Astrocyte (in vitro differentiated cells and primary cell): Measurements from ENCODE around the gene PLXNC1. TPM values are rescaled to one million over a fixed set of nuclear protein-coding genes. Genes with fewer than 3 reads are reported as not detected.

Experiments
- DNase-seq: peaks from one replicate; pipeline ENCODE4 v3.0.0-alpha.2; 2010; ENCODE audit warnings: low read depth
- FAIRE-seq: peaks from 2 replicates; lab custom pipeline; 2011; peaks lifted over from hg19 to GRCh38; lab: Jason Lieb, UNC
- H2AFZ ChIP-seq: 2 replicates; pipeline ENCODE4 v1.6.0; 2012; ENCODE audit warnings: low read depth, low read length, inconsistent platforms
- H3K27ac ChIP-seq: 2 replicates; pipeline ENCODE4 v1.5.1; 2011; ENCODE audit warnings: low read depth, low read length, inconsistent platforms
- H3K27me3 ChIP-seq: 2 replicates; pipeline ENCODE4 v1.6.0; 2011; ENCODE audit warnings: low read length, inconsistent platforms; ENCODE audit not compliant: insufficient read depth
- H3K36me3 ChIP-seq: 2 replicates; pipeline ENCODE4 v1.5.1; 2011; ENCODE audit warnings: low read length, inconsistent platforms; ENCODE audit not compliant: insufficient read depth
- H3K4me1 ChIP-seq: 2 replicates; pipeline ENCODE4 v1.5.1; 2011; ENCODE audit warnings: low read length, inconsistent platforms; ENCODE audit not compliant: insufficient read depth
- H3K4me2 ChIP-seq: 2 replicates; pipeline ENCODE4 v1.6.0; 2012; ENCODE audit warnings: low read length, inconsistent platforms
- H3K4me3 ChIP-seq: 2 replicates; pipeline ENCODE4 v1.5.1; 2011; ENCODE audit warnings: low read depth, mild to moderate bottlenecking, low read length, inconsistent platforms; ENCODE audit not compliant: insufficient read depth
- H3K79me2 ChIP-seq: 2 replicates; pipeline ENCODE4 v1.6.0; 2012; ENCODE audit warnings: mild to moderate bottlenecking, low read length, inconsistent platforms; ENCODE audit not compliant: insufficient read depth
- H3K9ac ChIP-seq: 2 replicates; pipeline ENCODE4 v1.6.0; 2012; ENCODE audit warnings: mild to moderate bottlenecking, low read length, inconsistent platforms
- H3K9me3 ChIP-seq: 2 replicates; pipeline ENCODE4 v1.5.1; 2012; ENCODE audit warnings: low read depth, mild to moderate bottlenecking, low read length, inconsistent platforms; ENCODE audit not compliant: insufficient read depth
- H4K20me1 ChIP-seq: 2 replicates; pipeline ENCODE4 v1.6.0; 2012; ENCODE audit warnings: low read length, inconsistent platforms; ENCODE audit not compliant: insufficient read depth
- H3K27ac Mint-ChIP-seq: one replicate; pipeline ENCODE4 v1.8.0; 2021; ENCODE audit warnings: mild to moderate bottlenecking, mixed read lengths; ENCODE audit not compliant: unreplicated experiment
- H3K27me3 Mint-ChIP-seq: one replicate; pipeline ENCODE4 v1.8.0; 2021; ENCODE audit warnings: low read depth, mixed read lengths; ENCODE audit not compliant: unreplicated experiment
- H3K36me3 Mint-ChIP-seq: one replicate; pipeline ENCODE4 v1.8.0; 2021; ENCODE audit warnings: low read depth, mixed read lengths; ENCODE audit not compliant: unreplicated experiment
- H3K4me1 Mint-ChIP-seq: one replicate; pipeline ENCODE4 v1.8.0; 2021; ENCODE audit warnings: low read depth, mixed read lengths; ENCODE audit not compliant: unreplicated experiment
- H3K4me3 Mint-ChIP-seq: one replicate; pipeline ENCODE4 v1.8.0; 2021; ENCODE audit warnings: mild to moderate bottlenecking, moderate library complexity, mixed read lengths; ENCODE audit not compliant: unreplicated experiment
- H3K9me3 Mint-ChIP-seq: one replicate; pipeline ENCODE4 v1.8.0; 2021; ENCODE audit warnings: mild to moderate bottlenecking, mixed read lengths; ENCODE audit not compliant: unreplicated experiment
- EZH2 ChIP-seq: IDR thresholded peaks from 2 replicates; pipeline ENCODE4 v1.6.1; 2012; ENCODE audit warnings: mild to moderate bottlenecking, low read length, inconsistent platforms; ENCODE audit not compliant: insufficient read depth
- total RNA-seq: library from RNA; stranded (reverse); gene quantifications from 2 replicates; pipeline ENCODE4 v1.2.1, GENCODE V29; 2021
- TF ChIP-seq, protein P1 (sequence below): IDR thresholded peaks from 2 replicates; pipeline ENCODE4 v1.5.1; 2011; ENCODE audit warnings: low read depth, mild to moderate bottlenecking, inconsistent platforms, low read length, moderate library complexity; ENCODE audit not compliant: insufficient read depth

PLXNC1 gene
- total RNA-seq, 1 donor from 2014 or later = 6.9 TPM

DNA sequence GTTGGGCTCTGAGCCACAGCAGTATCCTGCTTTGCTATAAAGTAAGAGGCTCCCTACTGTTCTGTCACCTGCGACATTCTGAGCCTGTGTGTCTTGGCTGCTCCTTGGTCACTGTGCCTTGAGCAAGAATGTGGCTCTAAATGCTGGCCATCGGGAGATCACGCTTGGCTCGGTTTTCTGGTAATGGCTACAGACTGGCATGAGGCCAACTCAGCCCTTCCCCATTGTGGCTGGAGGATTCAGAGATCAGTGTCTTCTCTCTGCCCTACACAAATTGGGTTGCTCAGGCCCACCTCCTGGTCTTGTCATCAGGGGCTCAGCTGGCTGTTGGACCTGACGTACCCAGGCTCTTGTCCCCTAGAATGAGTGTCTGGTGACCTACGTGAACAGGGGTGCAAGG is 94.5 kb downstream of the PLXNC1 start:
- no peaks in the 10 kb centered on the region for H3K36me3 Mint-ChIP-seq
- H3K27me3 Mint-ChIP-seq = peaks cover 3% of the 10 kb centered on the region
- no peaks in the 10 kb centered on the region for H3K79me2 ChIP-seq
- H3K4me3 Mint-ChIP-seq = no peak overlapping the region
- FAIRE-seq = no peak
- H3K27me3 ChIP-seq = peaks cover 19% of the 10 kb centered on the region
- H3K9me3 Mint-ChIP-seq = peaks cover 1% of the 10 kb centered on the region
- H3K27ac Mint-ChIP-seq = no peak overlapping the region
- no peaks in the 10 kb centered on the region for H3K9me3 ChIP-seq
- H3K36me3 ChIP-seq = no peaks in the 10 kb centered on the region
- no peaks in the 10 kb centered on the region for H3K4me1 ChIP-seq
- no peak overlapping the region for H2AFZ ChIP-seq
- no peak overlapping the region for H3K4me3 ChIP-seq
- TF ChIP-seq, protein P1, sequence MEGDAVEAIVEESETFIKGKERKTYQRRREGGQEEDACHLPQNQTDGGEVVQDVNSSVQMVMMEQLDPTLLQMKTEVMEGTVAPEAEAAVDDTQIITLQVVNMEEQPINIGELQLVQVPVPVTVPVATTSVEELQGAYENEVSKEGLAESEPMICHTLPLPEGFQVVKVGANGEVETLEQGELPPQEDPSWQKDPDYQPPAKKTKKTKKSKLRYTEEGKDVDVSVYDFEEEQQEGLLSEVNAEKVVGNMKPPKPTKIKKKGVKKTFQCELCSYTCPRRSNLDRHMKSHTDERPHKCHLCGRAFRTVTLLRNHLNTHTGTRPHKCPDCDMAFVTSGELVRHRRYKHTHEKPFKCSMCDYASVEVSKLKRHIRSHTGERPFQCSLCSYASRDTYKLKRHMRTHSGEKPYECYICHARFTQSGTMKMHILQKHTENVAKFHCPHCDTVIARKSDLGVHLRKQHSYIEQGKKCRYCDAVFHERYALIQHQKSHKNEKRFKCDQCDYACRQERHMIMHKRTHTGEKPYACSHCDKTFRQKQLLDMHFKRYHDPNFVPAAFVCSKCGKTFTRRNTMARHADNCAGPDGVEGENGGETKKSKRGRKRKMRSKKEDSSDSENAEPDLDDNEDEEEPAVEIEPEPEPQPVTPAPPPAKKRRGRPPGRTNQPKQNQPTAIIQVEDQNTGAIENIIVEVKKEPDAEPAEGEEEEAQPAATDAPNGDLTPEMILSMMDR = no peak
- no peak for TF ChIP-seq EZH2
- H3K9ac ChIP-seq = no peak overlapping the region
- H3K4me1 Mint-ChIP-seq = peaks cover 24% of the 10 kb centered on the region
- H3K27ac ChIP-seq = no peak overlapping the region
- no peaks in the 10 kb centered on the region for H4K20me1 ChIP-seq
- no peak overlapping the region for H3K4me2 ChIP-seq
- no peak for DNase-seq

DNA sequence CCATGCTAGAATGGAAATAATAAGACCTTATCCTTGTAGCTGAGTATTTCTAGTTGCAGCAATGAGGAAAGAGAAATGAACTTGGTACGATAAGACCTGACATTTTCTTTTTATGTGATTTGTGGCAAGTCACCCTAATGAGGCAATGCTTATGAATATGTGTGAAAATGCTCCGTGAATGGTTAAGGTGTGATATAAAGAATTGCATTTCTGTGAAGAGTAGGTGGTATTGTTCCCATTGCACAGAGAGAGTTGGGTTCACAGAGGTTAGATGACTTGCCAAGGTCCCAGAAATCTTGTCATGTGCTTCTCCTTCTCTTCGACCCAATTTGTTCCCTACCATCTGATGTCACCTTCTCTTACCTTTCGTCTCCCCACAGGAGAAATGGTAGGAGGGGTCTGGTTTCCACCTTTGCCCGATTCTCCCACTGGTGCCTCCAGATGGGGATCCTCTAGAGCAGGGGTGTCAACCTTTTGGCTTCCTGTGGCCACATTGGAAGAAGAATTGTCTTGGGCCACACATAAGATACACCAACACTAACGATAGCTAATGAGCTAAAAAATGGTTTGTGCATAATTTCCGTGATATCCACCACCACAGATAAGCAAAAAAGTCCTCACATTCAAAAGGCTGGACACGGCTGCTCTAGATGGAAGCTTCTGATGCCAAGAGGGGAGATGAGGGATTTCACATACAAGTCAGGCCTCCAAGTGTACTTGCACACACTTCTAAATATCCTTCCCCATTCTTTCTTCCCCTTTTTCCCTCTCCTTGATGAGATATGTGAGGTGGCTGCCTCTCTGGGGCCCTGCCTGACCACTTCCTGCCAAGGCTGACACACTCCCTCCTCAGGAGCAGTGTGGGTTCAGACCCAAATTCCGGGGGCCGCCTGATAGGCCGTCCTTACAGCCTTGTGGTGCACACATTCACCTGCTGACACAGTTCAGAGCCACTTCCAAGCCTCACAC is 96.1 kb downstream of the PLXNC1 start:
- H3K79me2 ChIP-seq = no peaks in the 10 kb centered on the region
- Mint-ChIP-seq H3K9me3 (peaks cover 1% of the 10 kb centered on the region), H3K27ac (no peak overlapping the region), H3K36me3 (no peaks in the 10 kb centered on the region), H3K4me3 (no peak overlapping the region), H3K27me3 (peaks cover under 1% of the 10 kb centered on the region), H3K4me1 (peaks cover 24% of the 10 kb centered on the region)
- TF ChIP-seq, protein P1 = no peak
- no peak for TF ChIP-seq EZH2
- H3K36me3 ChIP-seq = no peaks in the 10 kb centered on the region
- H4K20me1 ChIP-seq = no peaks in the 10 kb centered on the region
- no peak overlapping the region for H2AFZ ChIP-seq
- no peak overlapping the region for H3K4me3 ChIP-seq
- no peak overlapping the region for H3K4me2 ChIP-seq
- FAIRE-seq (no peak), DNase-seq (no peak)
- no peak overlapping the region for H3K9ac ChIP-seq
- H3K4me1 ChIP-seq = no peaks in the 10 kb centered on the region
- H3K27me3 ChIP-seq = peaks cover 26% of the 10 kb centered on the region
- H3K9me3 ChIP-seq = no peaks in the 10 kb centered on the region
- no peak overlapping the region for H3K27ac ChIP-seq
